Loucy (cell line): ENCODE measurements around the gene SRCIN1.

ENCODE experiments used
- CTCF ChIP-seq: fragments of 200-600 bp; sonication (generic); conservative IDR thresholded peaks from 2 replicates; pipeline ENCODE4 v1.5.1; 2014; ENCODE audit warnings: mild to moderate bottlenecking, antibody characterized with exemption, low read length
- EZH2phosphoT487 ChIP-seq: fragments of 200-600 bp; IDR thresholded peaks from 2 replicates; pipeline ENCODE4 v1.6.1; 2018; ENCODE audit warnings: antibody characterized with exemption, mild to moderate bottlenecking, moderate library complexity, borderline replicate concordance

- TF ChIP-seq CTCF (no peak), EZH2phosphoT487 (no peak)
Measured at GRCh38 chr17:38504216-38504615, 101.5 kb downstream of the SRCIN1 start.
